ENCODE data around the gene RFTN1.

DNA sequence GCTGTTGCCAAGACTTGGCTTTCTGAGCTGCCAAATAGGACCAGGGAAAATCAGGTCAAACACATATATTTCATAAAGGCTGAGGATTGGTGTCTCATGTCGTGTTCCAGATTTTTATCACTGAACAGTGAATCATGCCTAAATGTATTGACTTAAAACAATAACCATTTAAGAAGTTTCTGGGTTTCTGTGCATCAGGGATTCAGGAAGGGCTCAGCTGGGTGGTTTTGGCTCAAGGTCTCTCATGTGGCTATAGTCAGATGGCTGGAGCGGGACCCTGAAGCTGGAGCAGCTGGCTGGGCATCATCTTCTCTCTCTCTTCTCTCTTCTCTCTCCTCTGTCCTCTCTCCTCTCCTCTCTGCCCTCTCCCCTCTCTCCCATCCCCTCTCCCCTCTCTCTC lies 10.7 kb upstream of the RFTN1 start:
- TF ChIP-seq RFX5 (IDR thresholded peaks at IDR 0.05; ENCODE audit: borderline replicate concordance, low read depth, low read length), result no peak
- TF ChIP-seq POLR2A (IDR thresholded peaks at IDR 0.05; ENCODE audit: control extremely low read depth in 1 of 2, low read depth in 2 of 2, low read length in 2 of 2), result no peak

All from H1 (cell line).